ACHN (cell line): ENCODE data around the gene CARD19.
A peak's percentile ranks its signal among the peaks of the same experiment; 100 is the strongest.

Source experiments
- DNase-seq: peaks from one replicate; pipeline ENCODE4 v3.0.0-alpha.2; 2015
- in situ Hi-C: cut with HindIII; loops from 2 replicates; pipeline ENCODE4 v1.10.0; 2017; ENCODE audit warnings: low sequenced_read_pairs, low pct_ligation_motif_present, low pct_unique_long_range_greater_than_20kb

CARD19 gene

DNA sequence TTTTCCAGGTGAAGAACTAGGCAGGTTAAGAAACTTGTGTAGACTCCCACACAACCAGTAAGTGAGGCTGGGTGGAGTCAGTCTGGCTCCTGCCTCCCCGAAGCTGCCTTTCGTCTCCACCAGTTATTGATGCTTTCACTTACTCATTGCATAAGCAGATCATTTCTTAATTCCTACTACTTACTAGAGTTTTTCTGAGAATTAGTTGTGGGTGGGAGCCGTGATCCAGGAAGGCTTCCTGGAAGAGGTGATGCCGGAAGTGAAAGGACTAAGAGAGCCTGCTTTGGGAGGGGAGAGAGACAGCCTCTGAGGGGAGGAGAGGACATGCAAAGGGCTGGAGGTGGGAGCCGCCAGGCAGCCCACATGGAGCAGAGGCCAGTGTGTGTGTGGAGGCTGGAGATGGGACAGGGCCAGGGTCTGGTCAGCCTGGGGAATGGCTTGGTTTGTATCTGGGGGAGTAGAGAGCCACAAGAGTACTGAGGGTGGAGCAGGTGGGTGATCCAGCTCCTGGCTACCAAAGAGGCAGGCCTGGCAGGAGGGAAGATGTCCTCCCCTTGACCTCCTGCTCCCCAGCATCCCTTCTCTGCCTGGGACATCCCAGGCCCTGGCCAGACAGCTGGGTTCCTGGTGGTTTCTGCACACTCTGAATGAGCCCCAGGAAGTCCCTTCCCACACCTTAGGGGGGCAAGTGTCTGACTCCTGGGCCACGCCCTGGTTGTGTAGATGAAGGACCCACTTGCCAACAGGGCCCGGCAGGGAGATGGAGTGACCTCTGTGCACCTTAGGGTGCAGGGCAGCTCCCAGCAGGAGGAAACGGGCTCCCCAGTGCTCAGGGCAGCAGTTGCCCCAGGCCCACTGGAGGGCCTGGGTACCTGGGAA lies 12.2 kb upstream of the CARD19 start:
- in situ Hi-C loops, result no loop called here
- DNase-seq, result no peak

DNA sequence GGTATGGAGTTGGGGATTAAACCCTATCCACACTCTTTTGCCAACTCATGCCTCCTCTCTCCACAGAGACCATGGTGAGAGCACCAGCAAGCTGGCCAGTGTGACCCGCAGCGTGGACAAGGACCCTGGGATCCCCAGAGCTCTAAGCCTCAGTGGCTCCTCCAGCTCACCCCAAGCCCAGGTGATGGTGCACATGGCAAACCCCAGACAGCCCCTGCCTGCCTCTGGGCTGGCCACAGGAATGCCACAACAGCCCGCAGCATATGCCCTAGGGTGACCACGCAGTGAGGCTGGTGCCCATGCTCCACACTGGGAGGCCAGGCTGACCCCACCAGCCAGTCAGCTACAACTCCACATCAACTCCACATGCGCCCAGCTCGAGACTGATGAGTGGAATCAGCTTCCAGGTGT lies 11.5 kb upstream of the CARD19 start:
- DNase-seq, result no peak
- in situ Hi-C loops, result no loop called here

DNA sequence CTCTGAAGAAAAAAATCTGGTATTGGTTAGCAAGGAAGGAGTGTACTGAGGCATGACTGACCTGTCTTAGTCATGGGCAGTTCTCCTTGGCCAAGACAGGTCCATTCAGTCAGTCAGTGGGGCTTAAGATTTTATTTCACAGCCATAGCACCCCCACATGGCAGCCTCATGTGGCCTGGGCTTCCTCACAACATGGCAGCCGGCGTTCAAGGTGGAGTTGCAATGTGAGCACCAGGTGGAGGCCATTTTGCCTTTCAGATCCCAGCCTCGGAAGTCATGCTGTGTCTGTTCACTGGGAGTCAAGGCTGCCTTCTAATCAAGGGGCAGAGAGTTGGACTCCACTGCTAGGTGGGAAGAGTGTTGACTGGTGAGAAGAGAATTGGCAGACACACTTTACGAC lies 10.3 kb upstream of the CARD19 start:
- DNase-seq, result no peak
- in situ Hi-C loops, result no loop called here

DNA sequence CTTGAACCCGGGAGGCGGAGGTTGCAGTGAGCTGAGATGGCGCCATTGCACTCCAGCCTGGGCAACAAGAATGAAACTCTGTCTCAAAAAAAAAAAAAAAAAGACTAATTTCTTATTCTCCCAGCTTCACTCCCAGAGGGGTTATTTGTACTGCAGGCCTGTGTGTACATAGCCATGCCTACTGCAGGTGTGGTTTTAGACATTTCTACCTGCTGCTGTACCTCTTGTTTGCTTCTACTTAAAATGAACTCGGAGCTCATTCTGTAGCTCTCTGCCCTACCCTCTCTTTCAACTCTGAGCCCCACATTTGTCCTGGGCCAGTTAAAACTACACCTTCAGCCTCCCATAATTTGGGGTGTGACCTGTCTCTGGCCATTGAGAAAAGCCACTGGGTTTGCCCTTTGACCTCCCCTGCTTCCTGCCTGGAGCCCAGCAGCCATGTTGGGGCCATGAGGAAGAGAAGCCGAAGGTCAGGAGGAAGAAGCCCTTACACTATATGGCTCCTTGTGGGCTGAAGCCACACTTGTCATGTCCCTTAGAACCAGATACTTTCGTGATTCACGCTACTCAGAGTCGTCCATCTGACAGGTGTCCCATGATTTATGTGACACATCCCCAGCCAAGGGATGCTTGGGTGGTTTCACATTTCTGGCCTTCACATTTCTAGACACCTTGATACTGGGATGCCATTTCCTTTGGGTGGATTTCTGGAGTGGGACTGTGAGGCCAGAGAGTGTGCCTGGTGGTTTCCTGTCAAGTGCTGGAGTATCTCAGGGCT lies 9.4 kb upstream of the CARD19 start:
- in situ Hi-C loops, result no loop called here

DNA sequence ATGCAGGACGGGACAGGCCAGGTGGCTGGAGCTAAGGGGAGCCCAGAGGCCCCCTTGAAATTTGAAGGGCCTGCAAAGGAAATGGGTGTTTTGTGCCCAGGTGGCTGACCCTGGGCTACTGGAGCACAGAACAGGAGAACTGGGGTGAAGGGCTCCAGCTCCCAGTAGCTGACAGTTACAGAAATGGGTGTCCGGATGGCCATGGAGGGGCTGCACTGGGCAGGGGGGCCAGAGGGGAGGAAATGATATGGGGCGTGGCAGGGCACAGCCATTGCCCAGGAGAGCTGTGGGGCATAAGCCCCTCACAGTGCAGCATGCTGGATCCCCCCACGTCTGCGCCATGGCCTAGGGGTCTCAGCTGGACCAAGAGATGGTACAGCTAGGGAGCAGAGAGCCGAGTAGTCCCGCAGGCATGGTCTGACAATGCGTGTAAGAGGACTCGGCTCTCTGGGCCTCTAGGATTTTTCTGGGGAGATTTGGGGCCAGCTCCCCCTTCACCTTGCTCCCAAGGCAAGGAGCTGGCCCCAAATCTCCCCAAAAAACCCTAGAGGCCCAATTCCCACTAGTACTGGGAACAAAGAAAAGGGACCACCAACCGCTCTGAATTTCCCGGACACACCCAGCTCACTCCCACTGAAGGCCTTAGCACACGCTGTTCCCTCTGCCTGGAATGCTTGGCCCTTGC lies 7.9 kb upstream of the CARD19 start:
- no peak for DNase-seq
- in situ Hi-C loops, result no loop called here

More for the DNA sequence above, 9.4 kb upstream of the CARD19 start:
- no peak for DNase-seq

DNA sequence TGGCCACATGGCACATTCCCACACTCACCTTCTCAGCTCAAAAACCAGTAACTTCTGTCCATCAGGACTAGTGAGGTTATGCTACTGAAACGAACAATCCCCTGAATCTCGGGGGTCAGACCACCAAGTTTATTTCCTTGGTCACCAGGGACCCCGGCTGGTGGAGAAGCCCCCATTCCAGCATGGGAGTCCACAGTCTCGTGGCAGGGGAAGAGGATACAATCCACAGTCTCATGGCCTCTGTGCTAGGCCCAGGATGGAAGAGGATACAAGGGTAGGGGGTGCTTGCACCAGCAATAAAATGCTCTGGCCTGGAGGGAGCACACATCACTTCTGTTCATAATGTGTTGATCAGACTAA lies 7.4 kb upstream of the CARD19 start:
- DNase-seq, result no peak
- in situ Hi-C loops, result no loop called here

DNA sequence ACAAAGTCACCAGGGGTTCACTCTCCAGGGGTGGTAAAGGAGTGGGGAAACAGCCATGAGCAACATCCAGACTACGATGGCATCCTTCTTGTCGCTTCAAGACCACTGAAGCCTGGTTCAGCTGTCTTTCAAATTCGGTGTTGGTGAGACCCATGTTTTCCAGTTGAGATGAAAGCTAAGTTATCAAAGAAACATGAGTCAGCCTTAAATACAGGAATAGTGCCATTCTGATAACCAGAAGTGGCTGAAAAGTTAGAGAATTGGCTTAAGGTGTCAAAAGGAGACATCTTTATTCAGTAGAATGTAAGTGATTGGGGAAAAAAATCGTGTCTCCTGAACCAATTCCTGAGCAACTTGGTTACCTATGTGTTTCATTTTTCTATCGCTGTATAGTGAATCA lies 7.0 kb upstream of the CARD19 start:
- DNase-seq, result no peak
- in situ Hi-C loops, result no loop called here

DNA sequence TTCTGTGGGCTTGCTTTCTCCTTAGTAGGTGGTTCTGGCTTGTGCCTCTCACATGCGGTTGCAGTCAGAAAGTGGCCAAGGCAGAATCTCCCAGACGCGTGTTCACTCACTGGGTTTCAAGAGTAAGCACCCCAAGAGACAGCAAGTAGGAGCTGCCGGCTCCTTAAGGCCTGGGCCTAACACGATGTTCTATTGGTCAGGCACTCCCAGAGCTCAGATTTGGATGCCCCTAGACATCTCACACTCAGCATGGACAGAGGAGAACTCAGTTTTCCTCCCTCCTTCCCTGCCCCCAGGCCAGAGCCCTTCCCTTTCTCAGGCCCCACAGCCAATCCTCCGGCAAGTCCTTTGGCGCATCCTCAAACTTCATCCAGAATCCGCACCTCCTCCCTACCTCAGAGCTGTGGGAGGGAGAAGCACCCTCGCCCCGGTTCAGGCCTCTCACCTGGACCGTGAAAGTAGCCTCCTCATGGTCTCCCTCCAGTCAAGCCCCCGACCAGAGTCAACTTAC lies 6.5 kb upstream of the CARD19 start:
- in situ Hi-C loops, result no loop called here
- no peak for DNase-seq

DNA sequence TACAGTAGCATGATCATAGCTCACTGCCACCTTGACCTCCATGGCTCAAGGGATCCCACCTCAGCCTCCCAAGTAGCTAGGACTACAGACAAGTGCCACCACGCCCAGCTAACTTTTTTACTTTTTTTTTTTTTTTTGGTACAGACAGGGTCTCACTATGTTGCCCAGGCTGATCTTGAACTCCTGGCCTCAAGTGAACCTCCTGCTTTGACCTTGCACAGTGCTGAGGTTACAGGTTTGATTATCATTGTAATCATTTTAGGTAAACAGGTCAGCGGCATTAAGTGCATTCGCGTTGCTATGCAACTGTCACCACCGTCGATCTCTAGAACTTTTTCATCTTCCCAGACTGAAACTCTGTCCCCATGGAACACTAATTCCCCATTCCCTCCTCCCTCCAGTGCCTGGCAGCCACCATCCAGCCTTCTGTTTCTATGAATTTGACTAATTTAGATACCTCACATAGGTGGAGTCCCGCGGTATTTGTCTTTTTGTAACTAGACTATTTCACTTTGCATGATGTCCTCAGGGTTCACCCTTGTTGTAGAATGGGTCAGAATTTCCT lies 5.8 kb upstream of the CARD19 start:
- in situ Hi-C loops, result no loop called here
- DNase-seq, result no peak

DNA sequence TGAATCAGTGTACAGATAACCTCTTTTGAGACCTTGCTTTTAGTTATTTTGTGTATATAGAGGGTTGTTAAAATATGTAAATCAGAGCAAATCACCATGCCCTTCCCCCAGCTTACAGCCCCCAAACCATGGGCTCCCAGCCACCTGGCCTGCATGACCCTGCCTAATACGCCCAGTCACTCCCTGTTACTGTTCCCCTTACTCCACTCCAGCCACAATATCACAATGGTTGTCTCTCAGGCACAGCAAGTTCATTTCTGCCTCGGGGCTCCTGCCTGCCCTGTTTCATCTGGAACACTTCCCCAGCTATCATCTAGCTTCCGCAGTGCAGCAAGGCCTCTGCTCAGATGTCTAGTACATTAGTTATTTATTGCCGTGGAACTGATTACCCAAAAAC lies 5.0 kb upstream of the CARD19 start:
- in situ Hi-C loops, result no loop called here

DNA sequence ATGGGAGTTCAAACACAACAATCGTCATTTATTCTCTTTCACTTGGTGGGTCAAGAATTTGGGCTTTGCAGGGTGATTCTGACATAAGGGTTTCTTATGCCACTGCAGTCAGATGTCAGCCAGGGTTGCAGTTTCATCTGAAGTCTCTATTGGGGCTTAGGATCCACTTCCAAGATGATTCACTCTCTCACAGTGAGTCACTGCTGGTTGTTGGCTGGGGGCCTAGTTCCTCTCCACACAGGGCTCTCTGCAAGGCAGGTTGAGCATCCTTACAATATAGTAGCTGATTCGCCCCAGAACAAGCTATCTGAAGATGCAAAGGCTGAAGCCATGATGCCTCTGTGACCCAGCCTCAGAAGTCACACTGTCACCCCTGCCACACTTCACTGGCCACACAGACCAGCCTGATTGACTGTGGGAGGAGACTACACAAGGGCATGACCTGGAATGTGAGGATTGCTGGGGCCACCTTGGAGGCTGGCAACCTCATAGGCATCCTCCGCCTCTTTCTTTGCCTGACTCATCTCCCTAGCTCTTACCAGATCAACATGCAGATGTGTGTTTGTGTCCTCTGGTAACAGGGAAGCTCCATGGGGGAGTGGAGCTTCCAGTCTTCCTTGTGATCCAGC lies 4.5 kb upstream of the CARD19 start:
- in situ Hi-C loops, result no loop called here
- peak; percentile 65 for DNase-seq

More for the DNA sequence above, 5.0 kb upstream of the CARD19 start:
- DNase-seq, result no peak

DNA sequence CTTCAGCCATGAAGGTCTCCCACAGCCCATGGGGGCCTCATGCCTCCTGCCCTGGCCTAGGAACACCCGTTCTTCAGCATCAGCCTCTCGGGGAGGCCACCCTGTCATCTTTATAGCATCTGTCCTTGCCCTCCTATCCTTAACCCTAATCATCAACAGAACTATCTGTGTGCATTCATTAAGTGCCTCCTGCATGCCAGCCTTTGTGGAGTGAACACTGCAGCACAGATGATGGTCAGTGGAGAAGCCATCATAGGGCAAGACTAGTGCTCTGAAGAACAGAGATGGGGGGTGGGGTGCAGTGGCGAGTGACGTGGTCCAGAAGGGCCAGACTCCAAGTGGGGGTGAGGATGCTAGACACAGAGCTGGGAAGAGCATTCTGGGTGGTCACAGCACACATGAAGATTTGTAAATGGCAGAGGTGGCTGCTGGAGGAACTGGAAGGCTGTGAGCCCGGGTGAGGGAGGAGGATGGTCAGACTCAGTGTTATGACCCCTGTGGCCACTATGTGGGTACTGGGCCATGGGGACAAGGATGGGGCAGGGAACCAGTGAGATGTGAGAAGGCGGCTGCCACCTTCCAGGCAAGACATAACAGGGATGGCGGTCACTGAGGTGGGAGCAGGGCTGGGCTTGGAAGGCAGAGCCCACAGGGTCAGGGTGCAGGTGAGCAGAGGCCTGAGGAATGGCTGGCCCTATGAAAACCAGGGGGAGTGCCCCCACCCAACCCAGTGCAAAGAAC lies 3.6 kb upstream of the CARD19 start:
- in situ Hi-C loops, result no loop called here
- no peak for DNase-seq

DNA sequence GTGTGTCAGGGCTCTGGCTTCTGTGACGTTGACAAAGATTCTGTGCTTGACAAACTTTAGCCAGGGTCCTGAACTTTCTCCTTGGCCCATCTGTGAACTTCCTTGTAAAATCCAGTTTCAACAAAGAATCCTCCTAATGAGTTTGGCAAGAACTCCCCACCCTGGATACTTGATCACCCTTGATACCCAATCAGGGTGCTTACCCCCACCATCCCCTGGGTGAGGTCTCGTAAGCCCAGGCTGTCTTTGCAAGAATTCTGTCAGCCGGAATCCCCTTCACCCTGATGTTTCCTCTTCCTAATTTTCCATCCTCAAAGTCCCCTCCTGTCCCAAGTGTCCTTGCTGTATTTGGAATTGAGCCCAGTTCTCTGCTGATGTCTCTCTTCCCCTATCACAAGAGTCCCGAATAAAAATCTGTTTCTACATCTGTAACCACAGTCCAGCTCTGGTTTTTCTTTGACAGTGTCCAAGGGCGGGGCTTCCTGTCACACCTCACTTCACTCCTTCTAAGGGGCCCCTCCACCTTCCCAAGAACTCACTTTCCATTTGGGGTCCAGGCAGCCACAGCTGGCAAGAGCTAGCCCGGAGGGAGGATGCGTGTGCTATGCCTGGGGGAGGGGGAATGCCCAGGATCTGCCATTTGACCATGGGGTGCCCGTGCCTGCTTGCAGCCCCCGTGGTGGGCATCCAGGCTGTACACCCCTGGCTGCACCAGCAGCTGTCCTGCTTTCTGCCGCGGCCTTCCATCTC lies 2.7 kb upstream of the CARD19 start:
- DNase-seq, result no peak
- in situ Hi-C loops, result no loop called here

DNA sequence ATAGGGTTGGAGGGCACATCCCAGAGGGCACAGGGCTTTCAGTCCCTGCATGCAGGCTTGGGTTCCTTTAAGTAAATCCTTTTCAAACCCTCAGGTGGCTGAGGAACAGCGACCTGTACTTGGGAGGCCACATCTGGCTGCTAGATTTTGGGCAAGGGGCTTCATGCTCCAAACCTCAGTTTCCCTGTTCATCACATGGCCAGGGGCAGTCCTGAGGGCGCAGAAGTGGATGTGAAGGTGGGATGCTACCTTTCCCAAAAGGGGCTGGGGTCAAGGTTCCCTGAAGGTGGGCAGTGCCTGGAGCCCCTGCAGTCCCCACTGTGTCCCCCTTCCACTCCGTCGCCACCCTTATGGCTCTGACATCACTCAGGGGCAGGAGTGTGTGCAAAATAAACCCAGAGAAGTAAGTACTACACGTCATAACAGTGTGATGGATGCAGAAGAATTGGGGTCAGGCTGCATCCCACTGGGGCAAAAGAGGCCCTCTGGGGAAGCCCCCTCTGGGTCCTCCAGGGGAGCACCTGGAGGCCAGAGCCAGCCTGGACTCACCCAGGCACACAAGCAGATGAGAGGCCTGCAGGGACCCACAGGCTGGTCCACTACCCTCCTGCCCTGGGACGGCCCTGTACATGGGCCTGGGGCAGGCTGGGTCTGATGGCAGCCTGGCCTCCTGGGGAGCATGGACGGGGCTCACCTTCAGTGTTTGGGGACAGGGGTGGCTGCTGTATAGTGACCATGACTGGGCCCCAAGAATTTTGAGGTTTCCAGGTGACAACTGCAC lies 1.9 kb upstream of the CARD19 start:
- DNase-seq, result no peak
- in situ Hi-C loops, result no loop called here

DNA sequence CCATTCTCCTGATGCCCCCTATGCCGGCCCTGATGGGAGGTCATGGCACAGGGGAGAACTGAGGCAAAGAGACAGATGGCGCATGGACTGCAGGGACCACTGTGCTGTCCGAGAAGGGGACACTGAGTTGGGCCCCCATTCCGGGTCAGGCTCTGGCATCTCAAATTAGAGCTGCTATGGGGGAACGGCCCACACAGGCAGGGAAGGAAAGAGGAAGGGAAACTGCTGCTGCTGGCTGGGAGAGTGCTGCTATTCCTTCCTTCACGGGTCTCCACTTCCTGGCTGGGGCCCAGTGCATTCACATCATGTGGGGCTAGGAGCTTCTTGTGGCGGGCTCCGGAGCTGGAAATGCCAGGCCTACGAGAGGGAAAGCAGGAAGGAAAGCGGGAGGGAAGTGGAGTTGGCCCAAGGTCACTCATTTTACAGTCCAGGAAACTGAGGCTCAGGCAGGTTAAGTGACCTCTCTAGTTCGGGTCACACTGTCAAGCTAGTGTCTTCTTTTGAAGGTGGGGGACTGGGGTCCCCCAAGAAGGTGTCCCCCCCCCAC lies 1.3 kb upstream of the CARD19 start:
- in situ Hi-C loops, result no loop called here
- DNase-seq, result no peak
